Stomach (tissue), 19 donors: Measurements from ENCODE around the gene NFATC2. TPM values are rescaled to one million over a fixed set of nuclear protein-coding genes. Genes with fewer than 3 reads are reported as not detected.

Experiments used
- DNase-seq, 2 donors: peaks; one replicate each; pipeline versions ENCODE4 v3.0.0 to v3.0.0-alpha.2; 2013 to 2019
- H3K27ac ChIP-seq, 5 donors: fragments of 200-600 bp in 4 of 5; sonication (generic) in 4 of 5; one replicate each; pipeline ENCODE4 v1.5.1; 2013 to 2019; ENCODE audit warnings: mild to moderate bottlenecking in 1 of 5, moderate library complexity in 1 of 5
- H3K27me3 ChIP-seq, 3 donors: fragments of 200-600 bp; sonication (generic); one replicate each; pipeline ENCODE4 v1.5.1; 2017 to 2019; ENCODE audit warnings: mixed run types in 1 of 3
- H3K36me3 ChIP-seq, 4 donors: fragments of 200-600 bp; sonication (generic); 1 replicate in 3 of 4; 2 replicates in 1 of 4; pipeline ENCODE4 v1.5.1; 2016 to 2019
- H3K4me1 ChIP-seq, 4 donors: fragments of 200-600 bp; sonication (generic); one replicate each; pipeline ENCODE4 v1.5.1; 2016 to 2019
- H3K4me3 ChIP-seq, 4 donors: fragments of 200-600 bp; sonication (generic) in 3 of 4; one replicate each; pipeline ENCODE4 v1.5.1; 2016 to 2019; ENCODE audit warnings: mild to moderate bottlenecking in 1 of 4
- H3K9me3 ChIP-seq, 4 donors: fragments of 200-600 bp; sonication (generic); one replicate each; pipeline ENCODE4 v1.5.1; 2016 to 2019
- EP300 ChIP-seq: sonication (generic); formaldehyde crosslinking; IDR thresholded peaks from one replicate; pipeline ENCODE4 v1.6.1; 2017; ENCODE audit warnings: antibody characterized with exemption
- POLR2A ChIP-seq, 4 donors: fragments of 450-650 bp; IDR thresholded peaks; one replicate each; pipeline ENCODE4 v1.6.1; 2016; ENCODE audit warnings: antibody characterized with exemption in 4 of 4, control low read depth in 2 of 4, mild to moderate bottlenecking in 1 of 4, moderate library complexity in 1 of 4
- POLR2AphosphoS5 ChIP-seq, 3 donors: sonication (generic); formaldehyde crosslinking; IDR thresholded peaks; one replicate each; pipeline ENCODE4 v1.6.1; 2016; ENCODE audit warnings: antibody characterized with exemption in 3 of 3
- WGBS, 5 donors: extraction: QIAGEN DNeasy Blood & Tissue Kit in 3 of 5; methylation state at CpG; one replicate each; pipeline versions ENCODE4 v1.1.5 to v1.1.7; 2013 to 2018; 5-methylcytosine and 5-hydroxymethylcytosine counted together
- intact Hi-C: fragments of 100-400 bp; cut with DNase I; formaldehyde crosslinking; loops from one replicate; pipeline ENCODE4 v1.15.1; 2023; ENCODE audit warnings: low total_unique reads
- long read RNA-seq, 10 donors: transcript quantifications; one replicate each; lab custom pipeline, GENCODE V29; 2026
- polyA plus RNA-seq, 3 donors: library from polyadenylated mRNA; stranded (reverse); fragments of 200-250 nt; gene quantifications; one replicate each; pipeline ENCODE4 v1.2.3, GENCODE V29; 2013
- total RNA-seq, 5 donors: library from RNA; depleted of rRNA; stranded (reverse); fragments of >200 nt; gene quantifications; one replicate each; pipeline versions ENCODE4 v1.1.0 to v1.2.3, GENCODE V29; 2014 to 2016
- TF ChIP-seq, protein P1 (sequence below), 7 experiments: fragments of 450-650 bp in 4 of 7; fragments of 200-600 bp in 3 of 7; sonication (generic) in 3 of 7; IDR thresholded peaks; one replicate each; pipeline ENCODE4 v1.5.1; 2016 to 2019; ENCODE audit warnings: antibody characterized with exemption in 7 of 7, control low read depth in 2 of 7, mild to moderate bottlenecking in 1 of 7
- donor health status: healthy with polysubstance abuse.
- donor health status: Bipolar disorder and iron deficiency.
- donor health status: healthy.

Gene NFATC2
- 10 to 100 TPM in 4 of 5 donors, 1 to 10 TPM in 1; 7.0 to 31.9 (median 11.4) TPM for total RNA-seq
- polyA plus RNA-seq: 1 to 10 TPM; 1.4 to 6.3 (median 3.2) TPM
- long read RNA-seq, donor 1: 0 reads
- long read RNA-seq, donor 2: 0 reads
- long read RNA-seq, donor 3: 0 reads
- long read RNA-seq, donor 4: 0 reads
- long read RNA-seq, donor 5: 0 reads
- long read RNA-seq, donor 6, full-length matches to known transcripts: 2 of 2 reads
- long read RNA-seq, donor 6, partial matches to known transcripts: 0 of 2 reads
- long read RNA-seq, donor 6, other reads (novel, unspliced or antisense): 0 of 2 reads
- long read RNA-seq, donor 7: 0 reads
- long read RNA-seq, donor 8: 0 reads
- long read RNA-seq, donor 9: 0 reads
- long read RNA-seq, donor 10: 0 reads

DNA sequence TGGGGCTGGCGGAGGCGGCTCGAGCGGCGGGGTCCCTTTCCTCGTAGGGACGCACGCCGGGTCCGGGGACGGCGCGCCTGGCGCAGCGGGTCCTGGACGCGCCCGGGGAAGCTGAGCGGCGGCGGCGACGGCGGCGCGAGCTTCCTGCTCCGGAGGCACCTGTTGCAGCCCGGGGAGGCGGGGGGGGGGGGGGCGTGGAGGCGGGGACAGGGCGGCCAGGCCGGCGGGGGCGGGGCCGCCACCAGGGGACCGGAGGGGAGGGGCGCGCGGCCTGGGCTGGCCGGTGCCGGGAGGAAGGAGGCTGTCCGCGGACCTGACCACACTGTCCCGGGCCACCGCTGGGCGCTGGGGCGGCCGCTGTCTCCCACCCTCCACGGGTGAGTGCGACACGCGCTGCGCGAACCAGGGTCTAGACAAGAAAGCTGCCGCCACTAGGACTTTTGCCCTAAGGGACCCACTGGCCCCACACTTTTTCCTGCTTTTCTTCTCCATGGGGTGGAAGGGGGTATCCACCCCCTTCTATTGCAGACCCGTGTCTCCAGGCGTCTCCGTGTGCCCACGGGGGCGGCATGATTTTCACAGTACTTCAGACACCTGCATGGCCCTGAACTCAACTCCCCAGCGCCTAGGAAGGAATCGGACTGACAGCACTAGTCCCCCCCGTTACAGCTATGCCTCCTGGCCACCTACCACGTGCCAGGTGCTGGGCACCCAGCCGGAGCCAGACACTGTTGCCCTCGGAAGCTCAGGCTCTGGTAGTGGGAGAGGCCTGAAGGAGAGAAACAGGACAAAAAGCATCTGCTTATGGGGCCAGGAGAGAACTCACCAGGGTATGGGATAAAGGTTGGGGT, at the start of gene NFATC2:
Gene NFATC2 (minus strand): TSS at position 149 of the 851 bp plus-strand sequence. CDS start 220 bp downstream, outside the sequence.
- 4 to 21% (median 7%) methylated on average over 6 to 53 of the region's 67 CpGs for WGBS, 5 donors
- TF ChIP-seq POLR2AphosphoS5 (IDR thresholded peaks at IDR 0.05) (peak in 2 of 3 donors; percentile 23 to 63), EP300 (no peak), POLR2A (IDR thresholded peaks at IDR 0.05) (no peak)
- TF ChIP-seq, protein P1, sequence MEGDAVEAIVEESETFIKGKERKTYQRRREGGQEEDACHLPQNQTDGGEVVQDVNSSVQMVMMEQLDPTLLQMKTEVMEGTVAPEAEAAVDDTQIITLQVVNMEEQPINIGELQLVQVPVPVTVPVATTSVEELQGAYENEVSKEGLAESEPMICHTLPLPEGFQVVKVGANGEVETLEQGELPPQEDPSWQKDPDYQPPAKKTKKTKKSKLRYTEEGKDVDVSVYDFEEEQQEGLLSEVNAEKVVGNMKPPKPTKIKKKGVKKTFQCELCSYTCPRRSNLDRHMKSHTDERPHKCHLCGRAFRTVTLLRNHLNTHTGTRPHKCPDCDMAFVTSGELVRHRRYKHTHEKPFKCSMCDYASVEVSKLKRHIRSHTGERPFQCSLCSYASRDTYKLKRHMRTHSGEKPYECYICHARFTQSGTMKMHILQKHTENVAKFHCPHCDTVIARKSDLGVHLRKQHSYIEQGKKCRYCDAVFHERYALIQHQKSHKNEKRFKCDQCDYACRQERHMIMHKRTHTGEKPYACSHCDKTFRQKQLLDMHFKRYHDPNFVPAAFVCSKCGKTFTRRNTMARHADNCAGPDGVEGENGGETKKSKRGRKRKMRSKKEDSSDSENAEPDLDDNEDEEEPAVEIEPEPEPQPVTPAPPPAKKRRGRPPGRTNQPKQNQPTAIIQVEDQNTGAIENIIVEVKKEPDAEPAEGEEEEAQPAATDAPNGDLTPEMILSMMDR (IDR thresholded peaks at IDR 0.05): no peak
- Histone ChIP-seq H3K4me3 (peak within 1 kb of the TSS; percentile 56 to 76 (median 64)), H3K27ac (peak within 1 kb of the TSS; percentile 85 to 95 (median 91)), H3K9me3 (no peaks in the 10 kb centered on the region), H3K36me3 (no peaks in the 10 kb centered on the region), H3K4me1 (peaks cover 16 to 43% (median 41%) of the 10 kb centered on the region in 4 donors), H3K27me3 (peaks cover 0 to 19% (median 6%) of the 10 kb centered on the region in 3 donors)
- peak; percentile 75 to 85 for DNase-seq
- intact Hi-C loops: no loop called here

DNA sequence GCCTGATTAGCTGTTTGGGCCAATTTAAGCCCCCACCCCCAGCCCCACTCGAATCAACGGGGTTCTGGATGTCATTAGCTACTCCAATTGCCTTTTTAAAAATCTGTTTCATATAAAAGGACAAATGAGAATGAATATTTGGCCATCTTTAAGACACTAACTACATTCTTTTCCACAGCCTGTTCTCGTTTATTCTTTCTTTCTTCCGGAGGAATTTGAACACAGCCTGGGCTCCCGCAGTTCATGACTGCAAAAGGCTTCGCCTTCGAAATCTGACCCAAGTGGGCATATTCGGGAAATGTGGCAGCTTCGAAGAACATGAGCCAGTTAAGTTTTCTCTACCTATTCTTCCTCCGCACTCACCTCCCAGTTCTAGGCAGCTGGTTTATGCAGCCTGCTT, 49.4 kb upstream of the NFATC2 start:
- no peaks in the 10 kb centered on the region for H3K9me3 ChIP-seq
- 87 to 92% (median 90%) methylated on average over 10 of the region's 10 CpGs for WGBS, 5 donors
- TF ChIP-seq POLR2AphosphoS5 (IDR thresholded peaks at IDR 0.05) (no peak), POLR2A (IDR thresholded peaks at IDR 0.05) (no peak), EP300 (no peak)
- TF ChIP-seq, protein P1 (IDR thresholded peaks at IDR 0.05): no peak
- no peak overlapping the region for H3K27ac ChIP-seq
- intact Hi-C loops: no loop called here
- H3K4me3 ChIP-seq: no peak overlapping the region
- DNase-seq: no peak
- no peaks in the 10 kb centered on the region for H3K27me3 ChIP-seq
- peaks cover 12 to 27% (median 18%) of the 10 kb centered on the region in 4 donors for H3K4me1 ChIP-seq
- no peaks in the 10 kb centered on the region for H3K36me3 ChIP-seq

DNA sequence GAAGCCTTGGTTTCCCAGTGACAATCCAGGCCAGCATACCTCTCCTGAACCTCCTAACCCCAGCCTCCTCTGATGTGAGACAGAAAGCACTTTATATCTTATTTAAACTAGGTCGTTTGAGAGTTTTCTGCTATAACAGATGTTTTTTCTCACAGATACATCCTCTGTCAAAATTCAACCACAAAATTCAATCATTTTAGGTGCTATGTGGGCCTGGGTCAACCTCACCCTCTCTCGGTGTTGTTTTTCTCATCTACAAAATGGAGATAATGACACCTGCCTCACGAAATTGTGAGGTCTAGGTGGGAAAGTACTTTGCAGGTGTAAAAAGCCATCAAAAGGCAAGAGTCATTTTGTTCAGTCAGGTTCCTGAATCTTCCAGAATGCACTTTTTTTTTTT, 46.2 kb upstream of the NFATC2 start:
- no peaks in the 10 kb centered on the region for H3K27me3 ChIP-seq
- no peaks in the 10 kb centered on the region for H3K36me3 ChIP-seq
- no peaks in the 10 kb centered on the region for H3K9me3 ChIP-seq
- no peak overlapping the region for H3K27ac ChIP-seq
- intact Hi-C loops: no loop called here
- TF ChIP-seq POLR2A (IDR thresholded peaks at IDR 0.05) (no peak), POLR2AphosphoS5 (IDR thresholded peaks at IDR 0.05) (no peak), EP300 (no peak)
- TF ChIP-seq, protein P1 (IDR thresholded peaks at IDR 0.05): no peak
- WGBS, 5 donors: 60 to 70% (median 64%) methylated on average over 3 of the region's 3 CpGs
- H3K4me3 ChIP-seq: no peak overlapping the region
- peaks cover 2 to 6% (median 4%) of the 10 kb centered on the region in 4 donors for H3K4me1 ChIP-seq
- no peak for DNase-seq

DNA sequence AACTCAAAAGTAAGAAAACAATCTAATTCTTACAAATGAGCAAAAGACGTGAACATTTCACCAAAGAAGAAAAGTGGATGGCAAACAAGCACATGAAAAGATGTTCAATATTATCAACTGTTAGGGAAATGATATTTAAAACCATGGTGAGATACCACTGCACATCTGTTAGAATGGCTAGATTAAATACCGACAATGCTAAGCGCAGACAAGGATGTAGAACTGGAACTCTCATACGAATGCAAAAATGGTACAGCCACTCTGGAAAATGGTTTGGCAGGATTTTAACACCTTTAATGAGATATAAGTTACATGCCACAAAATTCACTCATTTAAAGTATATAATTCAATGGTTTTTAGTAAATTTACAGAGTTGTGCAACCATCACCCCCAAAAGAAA, 44.6 kb upstream of the NFATC2 start:
- no peaks in the 10 kb centered on the region for H3K27me3 ChIP-seq
- WGBS, 5 donors: 91 to 96% (median 95%) methylated on average over 4 of the region's 4 CpGs
- intact Hi-C loops: no loop called here

More for the DNA sequence above, 44.6 kb upstream of the NFATC2 start:
- H3K4me1 ChIP-seq: no peaks in the 10 kb centered on the region
- no peak for DNase-seq
- no peaks in the 10 kb centered on the region for H3K36me3 ChIP-seq
- H3K4me3 ChIP-seq: no peak overlapping the region
- no peak overlapping the region for H3K27ac ChIP-seq
- no peak for TF ChIP-seq POLR2AphosphoS5 (IDR thresholded peaks at IDR 0.05)
- TF ChIP-seq POLR2A (IDR thresholded peaks at IDR 0.05): no peak
- no peak for TF ChIP-seq EP300
- TF ChIP-seq, protein P1 (IDR thresholded peaks at IDR 0.05): no peak
- H3K9me3 ChIP-seq: no peaks in the 10 kb centered on the region
